Stimulated activated CD4-positive, alpha-beta T cell treated with anti-CD3 and anti-CD28 coated beads, Interleukin-15, amount 100 ng/mL, for 1 hour (primary cell): ENCODE results near the gene TCF3.

Experiments used
- DNase-seq, 2 donors: peaks; one replicate each; pipeline ENCODE4 v3.0.0-alpha.2; 2020; ENCODE audit warnings: low read depth in 1 of 2, low spot score in 1 of 2

The TCF3 gene

DNA sequence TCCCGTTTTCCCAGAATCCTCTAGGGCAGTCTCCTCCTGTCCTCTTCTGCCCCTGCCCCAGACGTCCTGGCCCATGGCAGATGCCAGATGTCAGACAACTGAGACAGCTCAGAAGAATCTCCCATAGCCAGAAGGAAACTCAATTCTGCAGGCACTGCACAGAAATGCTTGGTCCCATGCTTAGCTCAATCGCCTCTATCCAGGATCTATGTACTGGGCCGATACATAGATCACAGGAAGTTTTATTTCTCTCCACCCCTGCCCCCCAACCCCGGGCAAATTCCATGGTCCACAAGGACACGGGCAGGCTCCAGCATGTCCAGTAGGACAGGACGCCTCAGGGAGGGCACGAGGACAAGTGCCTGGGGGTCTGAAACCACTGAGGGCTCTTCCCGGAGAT, 64.5 kb downstream of the TCF3 start:
- DNase-seq, result no peak

- DNase-seq, result no peak
Measured at GRCh38 chr19:1585243-1585580, 67.2 kb downstream of the TCF3 start.

DNA sequence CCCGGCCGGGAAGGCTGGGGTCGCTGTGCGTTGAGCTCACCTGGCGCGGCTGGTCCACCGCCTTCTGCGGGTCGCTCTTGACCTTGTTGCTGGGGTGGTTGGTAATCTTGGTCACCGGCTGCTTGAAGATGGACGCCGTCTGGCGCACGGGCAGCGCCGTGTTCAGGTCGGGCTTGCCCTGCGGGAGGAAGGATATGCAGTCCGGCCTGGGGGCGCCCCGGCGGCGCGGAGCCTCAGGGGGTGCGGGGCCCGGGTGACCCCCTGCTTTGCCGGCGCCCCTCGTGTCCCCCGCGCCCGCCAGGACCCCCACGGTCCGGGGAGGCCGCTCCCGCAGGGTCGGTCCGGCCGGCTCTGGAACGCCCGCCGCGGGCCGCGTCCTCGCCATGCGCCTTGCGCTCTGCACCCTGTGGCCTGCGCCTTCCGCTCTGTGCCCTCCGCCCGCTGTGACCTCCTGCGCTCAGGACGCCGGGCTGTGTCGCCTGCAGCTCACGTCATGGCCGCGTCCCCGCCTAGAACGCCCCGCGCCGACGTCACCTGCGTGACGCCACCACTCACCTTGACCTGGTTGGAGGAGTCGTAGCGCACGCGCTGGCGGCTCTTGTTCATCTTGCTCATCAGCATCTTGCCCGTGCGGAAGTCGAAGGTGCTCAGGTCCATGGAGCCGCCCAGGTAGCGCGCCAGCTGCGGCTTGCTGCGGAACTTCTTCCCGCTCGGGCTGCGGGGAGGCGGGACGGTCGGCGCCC, 67.7 kb downstream of the TCF3 start:
- DNase-seq, result no peak

DNA sequence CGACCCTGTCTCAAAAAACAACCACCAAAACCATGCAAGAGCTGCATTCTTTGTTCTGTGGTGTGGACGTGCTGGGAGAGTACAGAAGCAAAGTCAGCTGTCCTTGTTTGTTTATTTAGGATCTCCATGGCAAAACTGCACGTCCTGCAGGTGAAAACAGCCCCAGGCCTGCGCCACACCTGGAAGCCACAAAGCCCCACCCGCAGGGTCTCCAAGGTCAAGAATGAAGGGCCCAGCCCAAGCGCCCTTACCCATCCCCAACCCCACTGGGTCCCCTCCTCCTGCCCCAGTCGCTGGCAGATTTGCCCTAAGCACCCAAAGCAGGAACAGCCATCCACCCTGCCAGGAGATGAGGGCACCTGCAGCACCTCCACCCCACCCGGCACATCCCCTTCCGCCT, 70.2 kb downstream of the TCF3 start:
- no peak for DNase-seq

GRCh38 chr19:1580957-1581356, 71.5 kb downstream of the TCF3 start:
- DNase-seq, result no peak

DNA sequence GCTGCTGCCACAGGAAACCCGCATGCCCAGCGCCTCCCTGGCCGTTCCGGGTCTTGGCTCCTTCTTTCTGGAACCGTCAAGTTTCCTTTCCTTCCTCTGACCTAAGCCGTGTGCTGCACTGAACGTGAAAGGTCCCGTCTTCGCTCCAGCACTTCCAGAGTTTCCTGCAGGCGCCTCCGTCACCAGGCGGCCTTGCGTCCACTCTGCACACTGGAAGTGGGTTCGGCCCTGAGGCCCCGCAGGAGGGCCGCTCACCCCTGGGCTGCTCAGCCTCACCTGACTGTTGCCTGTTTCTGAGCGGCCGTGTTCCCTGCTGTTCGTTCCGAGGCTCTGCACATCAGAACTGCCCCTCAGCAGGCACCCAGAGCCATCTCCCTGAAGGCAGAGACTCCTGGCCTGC, 72.0 kb downstream of the TCF3 start:
- DNase-seq, result no peak

- DNase-seq, result no peak
Measured at GRCh38 chr19:1579222-1579621, 73.2 kb downstream of the TCF3 start.

DNA sequence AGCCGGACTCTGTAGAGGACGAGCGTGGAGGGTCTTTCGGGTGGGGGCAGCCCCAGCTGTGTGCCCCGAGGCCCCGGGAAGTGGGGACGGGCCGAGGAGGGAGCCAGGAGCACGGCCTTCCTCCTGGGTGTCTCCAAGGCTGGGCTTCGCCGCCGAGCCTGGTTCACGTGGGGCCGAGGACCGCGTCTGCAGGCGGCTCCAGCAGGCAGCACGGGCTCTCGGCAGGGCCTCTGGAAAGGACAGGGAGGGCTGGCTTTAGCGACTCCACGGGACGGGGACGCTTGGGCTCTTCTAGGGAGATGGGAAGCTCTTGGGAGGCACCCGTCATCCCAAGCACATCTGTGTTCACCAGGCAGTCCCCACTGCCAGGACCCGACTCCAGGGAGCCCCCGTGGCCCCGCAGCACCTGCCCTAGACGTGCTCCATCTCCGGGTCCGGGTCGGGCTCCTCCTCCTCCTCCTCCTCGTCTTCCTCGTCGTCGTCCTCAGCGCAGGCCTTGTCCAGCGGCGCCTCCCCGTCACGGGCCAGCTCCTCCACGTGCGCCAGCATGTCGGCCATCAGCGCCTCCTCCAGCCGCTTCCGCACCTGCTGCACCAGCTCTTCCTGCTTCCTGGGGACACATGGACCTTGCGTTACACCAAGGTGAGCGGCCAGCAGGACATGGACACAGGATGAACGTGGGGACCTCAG, 74.3 kb downstream of the TCF3 start:
- no peak for DNase-seq

GRCh38 chr19:1577090-1577928, 75.1 kb downstream of the TCF3 start:
- DNase-seq, result no peak

DNA sequence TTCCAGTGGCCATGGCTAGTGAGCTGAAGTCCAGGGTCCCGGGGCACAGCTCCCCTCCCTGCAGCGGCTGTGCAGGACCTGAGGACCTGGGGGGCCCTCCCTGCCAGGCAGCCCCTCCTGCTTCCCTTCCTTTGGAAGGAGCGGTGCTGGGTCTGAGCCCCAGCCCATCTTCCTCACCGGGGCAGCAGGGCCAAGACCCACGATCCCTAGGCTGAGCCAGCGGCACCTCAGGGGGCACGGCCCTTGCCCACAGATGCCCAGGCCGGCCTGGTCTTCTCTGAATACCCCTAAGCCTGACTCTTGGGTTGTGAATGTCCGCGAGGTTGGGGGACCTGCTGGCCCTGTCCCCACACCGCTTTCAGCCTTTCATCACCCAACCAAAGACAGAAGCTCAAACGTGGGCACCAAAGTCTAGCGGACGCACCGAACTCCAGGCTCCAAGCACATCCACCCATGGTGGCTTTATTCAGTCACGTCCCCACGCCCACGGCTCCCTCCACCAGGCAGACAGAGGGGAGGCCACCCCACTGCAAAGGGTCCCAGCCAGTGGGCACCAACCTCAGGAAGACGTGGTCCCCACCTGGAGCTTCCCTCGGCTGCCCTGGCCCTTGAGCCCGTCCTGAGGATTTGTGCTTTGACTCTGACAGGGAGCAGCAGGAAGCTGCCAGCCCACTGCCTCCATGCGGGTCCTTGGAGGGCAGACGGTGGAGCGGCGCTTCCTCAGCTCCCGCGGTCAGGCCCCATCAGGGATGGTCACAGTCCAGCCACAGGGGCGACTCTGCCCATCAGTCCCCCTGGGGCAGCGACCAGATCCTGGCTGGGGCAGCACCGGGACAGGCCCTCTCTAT, 75.9 kb downstream of the TCF3 start:
- DNase-seq, result no peak

GRCh38 chr19:1575323-1576241, 76.8 kb downstream of the TCF3 start:
- no peak for DNase-seq

DNA sequence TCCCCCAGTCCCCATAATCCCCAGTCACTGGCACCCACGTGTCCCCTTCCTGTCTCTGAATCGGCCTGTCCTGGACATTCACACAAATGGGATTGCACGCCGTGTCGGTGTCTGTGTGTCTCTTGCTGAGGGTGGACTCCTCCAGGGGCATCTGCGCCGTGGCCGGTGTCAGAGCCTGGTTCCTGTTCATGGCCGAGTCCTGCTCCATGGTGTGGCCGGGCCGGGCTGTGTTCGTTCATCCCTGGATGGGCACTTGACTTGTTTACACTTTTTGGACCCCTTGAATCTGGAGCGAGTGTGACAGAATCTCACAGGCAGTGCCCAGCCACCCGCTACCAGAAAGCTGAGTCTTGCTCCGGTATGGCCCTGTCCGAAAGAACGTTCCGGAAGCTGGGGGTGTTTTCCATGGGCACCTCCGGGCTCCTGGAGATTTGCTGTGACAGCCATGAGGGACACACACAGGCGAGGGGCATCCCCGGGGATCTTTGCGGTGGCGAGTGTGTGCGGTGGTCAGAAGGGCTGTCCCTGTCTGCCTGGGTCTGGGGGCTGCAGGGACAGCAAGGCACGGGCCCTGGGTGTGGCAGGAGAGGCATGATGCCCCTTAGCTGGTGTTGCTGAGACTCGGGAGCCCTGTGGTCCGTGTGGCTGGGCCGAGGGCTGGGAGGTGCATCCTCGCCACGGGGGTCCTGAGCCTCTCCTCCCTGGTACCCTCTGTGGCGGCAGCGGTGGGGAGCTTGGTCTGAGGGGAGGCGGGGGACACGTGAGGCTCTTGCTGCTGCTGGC, 77.9 kb downstream of the TCF3 start:
- DNase-seq, result no peak

- no peak for DNase-seq
Measured at GRCh38 chr19:1572795-1573194, 79.6 kb downstream of the TCF3 start.

- DNase-seq, result no peak
Measured at GRCh38 chr19:1571358-1571757, 81.1 kb downstream of the TCF3 start.

GRCh38 chr19:1570836-1571235, 81.6 kb downstream of the TCF3 start:
- DNase-seq, result no peak

- no peak for DNase-seq
Measured at GRCh38 chr19:1569997-1570396, 82.4 kb downstream of the TCF3 start.

- DNase-seq, result peak; percentile 70 to 82
Measured at GRCh38 chr19:1568320-1569019, 83.9 kb downstream of the TCF3 start, which contains the start of gene MEX3D. MEX3D (minus strand) TSS chr19:1568325; CDS start chr19:1568058, 267 bp downstream.

DNA sequence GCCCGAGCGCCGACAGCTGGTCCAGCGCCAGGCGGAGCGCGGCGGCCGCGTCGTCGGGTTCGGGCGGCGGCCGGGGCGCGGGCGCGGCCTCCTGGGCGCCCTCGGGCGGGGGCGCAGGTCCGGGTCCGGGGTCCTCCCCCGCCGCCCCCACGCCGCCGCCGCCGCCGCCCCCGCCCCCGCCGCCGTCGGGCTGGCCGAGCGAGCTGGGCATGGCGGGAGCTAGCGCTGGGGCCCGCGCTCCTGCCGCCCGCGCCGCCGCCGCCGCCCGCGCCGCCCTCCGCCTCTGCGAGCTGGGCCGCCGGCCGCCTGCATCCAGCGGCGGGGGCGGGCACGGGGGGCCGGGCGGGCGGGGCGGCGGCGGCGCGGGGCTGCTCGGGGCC, 84.6 kb downstream of the TCF3 start:
- no peak for DNase-seq
